Measurements from ENCODE around the gene AGAP5.
"Not testable (repeated sequence)": the region's sequence is repeated elsewhere in the genome, so short reads cannot be mapped to it uniquely, and the experiment has no call there.

Gene AGAP5

GRCh38 chr10:73743327-73743904, 45.5 kb upstream of the AGAP5 start:
- H3K27ac ChIP-seq (ENCODE audit: low read depth, low read length), result peak overlapping the region; percentile 67
- peaks cover 0 to 2% of the 10 kb centered on the region in 2 experiments for H3K4me1 ChIP-seq (ENCODE audit: control insufficient read depth in 1 of 2, insufficient read depth in 2 of 2, low read length in 2 of 2)
- peak overlapping the region; percentile 43 for H3K18ac ChIP-seq (ENCODE audit: low read length)
- H2BK5ac ChIP-seq (ENCODE audit: low read depth, low read length, poor library complexity), result peak overlapping the region; percentile 34
- no peak overlapping the region for H2BK12ac ChIP-seq (ENCODE audit: low read length)
- peaks cover 9% of the 10 kb centered on the region for H3K79me1 ChIP-seq (ENCODE audit: low read length)
- DNase-seq, result no peak
- no peak overlapping the region for H2AFZ ChIP-seq (ENCODE audit: insufficient read depth, low read length, poor library complexity)
- WGBS (ENCODE audit: extremely low coverage, insufficient coverage, insufficient read length), result no CpG with 5 or more reads among the region's 6 CpGs
- no peaks in the 10 kb centered on the region for H3K27me3 ChIP-seq (ENCODE audit: insufficient read depth, low read length)
- peak overlapping the region; percentile 50 for H3K4ac ChIP-seq (ENCODE audit: low read depth, low read length)
- H3K9me3 ChIP-seq (ENCODE audit: insufficient read depth, low read depth, low read length), result no peaks in the 10 kb centered on the region
- H3K14ac ChIP-seq (ENCODE audit: low read length), result peak overlapping the region; percentile 56
- no peak overlapping the region for H2BK120ac ChIP-seq (ENCODE audit: insufficient read depth, low read length, poor library complexity)
- peak overlapping the region; percentile 99 for H4K8ac ChIP-seq (ENCODE audit: low read depth, low read length)
- H4K91ac ChIP-seq (ENCODE audit: low read depth, low read length), result peak overlapping the region; percentile 86
- peaks cover 13 to 15% of the 10 kb centered on the region in 2 experiments for H3K36me3 ChIP-seq (ENCODE audit: control insufficient read depth in 1 of 2, insufficient read depth in 2 of 2, low read length in 2 of 2)
- peak overlapping the region; percentile 79 for H3K4me3 ChIP-seq (ENCODE audit: low read depth, low read length)
- peaks cover 6% of the 10 kb centered on the region for H3K79me2 ChIP-seq (ENCODE audit: control insufficient read depth, insufficient read depth, low read length, poor library complexity)
- peak overlapping the region; percentile 95 for H3K9ac ChIP-seq (ENCODE audit: low read length)
- peak overlapping the region; percentile 60 for H4K12ac ChIP-seq (ENCODE audit: low read depth, low read length)
- H2AK5ac ChIP-seq (ENCODE audit: low read length), result peak overlapping the region; percentile 22
- no peak overlapping the region for H3K23ac ChIP-seq (ENCODE audit: low read length)
- peak overlapping the region; percentile 86 for H3K4me2 ChIP-seq (ENCODE audit: low read length)

- no peak overlapping the region for H3K14ac ChIP-seq (ENCODE audit: low read length)
- H3K79me1 ChIP-seq (ENCODE audit: low read length), result peaks cover 9% of the 10 kb centered on the region
- H3K4me2 ChIP-seq (ENCODE audit: low read length), result no peak overlapping the region
- H3K9ac ChIP-seq (ENCODE audit: low read length), result no peak overlapping the region
- no peak overlapping the region for H3K27ac ChIP-seq (ENCODE audit: low read depth, low read length)
- H2BK12ac ChIP-seq (ENCODE audit: low read length), result no peak overlapping the region
- no peak overlapping the region for H4K12ac ChIP-seq (ENCODE audit: low read depth, low read length)
- no peak overlapping the region for H3K4me3 ChIP-seq (ENCODE audit: low read depth, low read length)
- peaks cover 8 to 12% of the 10 kb centered on the region in 2 experiments for H3K36me3 ChIP-seq (ENCODE audit: control insufficient read depth in 1 of 2, insufficient read depth in 2 of 2, low read length in 2 of 2)
- no peaks in the 10 kb centered on the region for H3K27me3 ChIP-seq (ENCODE audit: insufficient read depth, low read length)
- no peak overlapping the region for H3K18ac ChIP-seq (ENCODE audit: low read length)
- H4K8ac ChIP-seq (ENCODE audit: low read depth, low read length), result no peak overlapping the region
- H3K79me2 ChIP-seq (ENCODE audit: control insufficient read depth, insufficient read depth, low read length, poor library complexity), result peaks cover 6% of the 10 kb centered on the region
- no peak overlapping the region for H3K23ac ChIP-seq (ENCODE audit: low read length)
- no peaks in the 10 kb centered on the region for H3K9me3 ChIP-seq (ENCODE audit: insufficient read depth, low read depth, low read length)
- H2AFZ ChIP-seq (ENCODE audit: insufficient read depth, low read length, poor library complexity), result no peak overlapping the region
- peaks cover 0 to 2% of the 10 kb centered on the region in 2 experiments for H3K4me1 ChIP-seq (ENCODE audit: control insufficient read depth in 1 of 2, insufficient read depth in 2 of 2, low read length in 2 of 2)
- DNase-seq, result no peak
- H3K4ac ChIP-seq (ENCODE audit: low read depth, low read length), result no peak overlapping the region
- H4K91ac ChIP-seq (ENCODE audit: low read depth, low read length), result no peak overlapping the region
- WGBS (ENCODE audit: extremely low coverage, insufficient coverage, insufficient read length), result no CpG with 5 or more reads among the region's 5 CpGs
- H2BK5ac ChIP-seq (ENCODE audit: low read depth, low read length, poor library complexity), result no peak overlapping the region
- no peak overlapping the region for H2AK5ac ChIP-seq (ENCODE audit: low read length)
- H2BK120ac ChIP-seq (ENCODE audit: insufficient read depth, low read length, poor library complexity), result no peak overlapping the region
Measured at GRCh38 chr10:73742454-73742734, 44.5 kb upstream of the AGAP5 start.

GRCh38 chr10:73740501-73741254, 42.8 kb upstream of the AGAP5 start:
- not testable (repeated sequence) for H4K8ac ChIP-seq (ENCODE audit: low read depth, low read length); H2BK120ac ChIP-seq (ENCODE audit: insufficient read depth, low read length, poor library complexity); H3K27me3 ChIP-seq (ENCODE audit: insufficient read depth, low read length); H2BK5ac ChIP-seq (ENCODE audit: low read depth, low read length, poor library complexity); H3K4me1 ChIP-seq (ENCODE audit: control insufficient read depth in 1 of 2, insufficient read depth in 2 of 2, low read length in 2 of 2); H3K79me2 ChIP-seq (ENCODE audit: control insufficient read depth, insufficient read depth, low read length, poor library complexity); H3K14ac ChIP-seq (ENCODE audit: low read length); H3K23ac ChIP-seq (ENCODE audit: low read length); H3K79me1 ChIP-seq (ENCODE audit: low read length); H3K4me2 ChIP-seq (ENCODE audit: low read length); H2AFZ ChIP-seq (ENCODE audit: insufficient read depth, low read length, poor library complexity); H4K12ac ChIP-seq (ENCODE audit: low read depth, low read length); H3K9ac ChIP-seq (ENCODE audit: low read length); H3K18ac ChIP-seq (ENCODE audit: low read length); H3K27ac ChIP-seq (ENCODE audit: low read depth, low read length); H4K91ac ChIP-seq (ENCODE audit: low read depth, low read length); H2AK5ac ChIP-seq (ENCODE audit: low read length); H3K4me3 ChIP-seq (ENCODE audit: low read depth, low read length); H3K4ac ChIP-seq (ENCODE audit: low read depth, low read length); H3K36me3 ChIP-seq (ENCODE audit: control insufficient read depth in 1 of 2, insufficient read depth in 2 of 2, low read length in 2 of 2); H3K9me3 ChIP-seq (ENCODE audit: insufficient read depth, low read depth, low read length); DNase-seq; H2BK12ac ChIP-seq (ENCODE audit: low read length)
- WGBS (ENCODE audit: extremely low coverage, insufficient coverage, insufficient read length), result no CpG with 5 or more reads among the region's 18 CpGs

- Histone ChIP-seq H3K79me2 (ENCODE audit: control insufficient read depth, insufficient read depth, low read length, poor library complexity) (peaks cover 4% of the 10 kb centered on the region), H3K79me1 (ENCODE audit: low read length) (peaks cover 5% of the 10 kb centered on the region), H3K36me3 (ENCODE audit: control insufficient read depth in 1 of 2, insufficient read depth in 2 of 2, low read length in 2 of 2) (peaks cover 23 to 31% of the 10 kb centered on the region in 2 experiments), H3K14ac (ENCODE audit: low read length) (no peak overlapping the region), H3K9ac (ENCODE audit: low read length) (no peak overlapping the region), H3K23ac (ENCODE audit: low read length) (no peak overlapping the region), H3K4me2 (ENCODE audit: low read length) (no peak overlapping the region), H3K27me3 (ENCODE audit: insufficient read depth, low read length) (no peaks in the 10 kb centered on the region), H3K27ac (ENCODE audit: low read depth, low read length) (no peak overlapping the region), H4K91ac (ENCODE audit: low read depth, low read length) (no peak overlapping the region), H4K12ac (ENCODE audit: low read depth, low read length) (no peak overlapping the region), H2BK5ac (ENCODE audit: low read depth, low read length, poor library complexity) (no peak overlapping the region), H3K4ac (ENCODE audit: low read depth, low read length) (no peak overlapping the region), H3K18ac (ENCODE audit: low read length) (no peak overlapping the region), H2BK12ac (ENCODE audit: low read length) (no peak overlapping the region), H3K4me1 (ENCODE audit: control insufficient read depth in 1 of 2, insufficient read depth in 2 of 2, low read length in 2 of 2) (peaks cover 2 to 3% of the 10 kb centered on the region in 2 experiments), H2AK5ac (ENCODE audit: low read length) (no peak overlapping the region), H4K8ac (ENCODE audit: low read depth, low read length) (no peak overlapping the region), H2AFZ (ENCODE audit: insufficient read depth, low read length, poor library complexity) (no peak overlapping the region), H3K4me3 (ENCODE audit: low read depth, low read length) (no peak overlapping the region), H3K9me3 (ENCODE audit: insufficient read depth, low read depth, low read length) (no peaks in the 10 kb centered on the region), H2BK120ac (ENCODE audit: insufficient read depth, low read length, poor library complexity) (no peak overlapping the region)
- no peak for DNase-seq
- whole genome bisulfite sequencing (ENCODE audit: extremely low coverage, insufficient coverage, insufficient read length), result no CpG with 5 or more reads among the region's 5 CpGs
Measured at GRCh38 chr10:73734796-73735305, 36.9 kb upstream of the AGAP5 start.

Measured in trophoblast cell (in vitro differentiated cells and primary cell).